ENCODE results near the gene PRIM1. TPM values are rescaled to one million over a fixed set of nuclear protein-coding genes. Genes with fewer than 3 reads are reported as not detected.

PRIM1 gene
- total RNA-seq, 2 donors from 2014 or later, result 2.2 to 2.6 TPM

DNA sequence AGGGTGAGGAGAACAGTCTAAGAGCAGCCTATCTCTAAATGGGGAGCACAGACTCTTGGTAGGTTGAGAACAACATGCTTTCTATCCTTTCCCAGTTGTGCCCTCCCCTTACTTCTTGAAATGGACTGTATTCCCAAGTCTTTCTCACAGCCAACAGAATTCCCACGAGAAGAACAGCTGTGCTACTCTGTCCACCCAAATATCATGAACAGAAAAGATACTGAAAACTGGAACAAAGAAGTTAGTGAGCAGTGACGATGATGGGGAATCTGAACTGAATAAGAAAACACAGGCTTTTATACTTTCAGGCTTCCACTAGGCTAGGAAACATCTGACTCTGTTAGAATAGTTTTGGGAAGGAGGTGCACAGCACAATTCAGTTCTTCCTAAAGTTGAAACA lies 30.4 kb downstream of the PRIM1 start:
- Histone ChIP-seq H3K9me3 (no peaks in the 10 kb centered on the region), H3K27me3 (no peaks in the 10 kb centered on the region), H3K4me3 (peak overlapping the region in 1 of 2 donors; percentile 16), H3K36me3 (peaks cover 35% of the 10 kb centered on the region), H3K27ac (peak overlapping the region; percentile 95 to 96), H3K4me1 (peaks cover 0 to 81% of the 10 kb centered on the region in 2 donors)
- TF ChIP-seq, protein P1, sequence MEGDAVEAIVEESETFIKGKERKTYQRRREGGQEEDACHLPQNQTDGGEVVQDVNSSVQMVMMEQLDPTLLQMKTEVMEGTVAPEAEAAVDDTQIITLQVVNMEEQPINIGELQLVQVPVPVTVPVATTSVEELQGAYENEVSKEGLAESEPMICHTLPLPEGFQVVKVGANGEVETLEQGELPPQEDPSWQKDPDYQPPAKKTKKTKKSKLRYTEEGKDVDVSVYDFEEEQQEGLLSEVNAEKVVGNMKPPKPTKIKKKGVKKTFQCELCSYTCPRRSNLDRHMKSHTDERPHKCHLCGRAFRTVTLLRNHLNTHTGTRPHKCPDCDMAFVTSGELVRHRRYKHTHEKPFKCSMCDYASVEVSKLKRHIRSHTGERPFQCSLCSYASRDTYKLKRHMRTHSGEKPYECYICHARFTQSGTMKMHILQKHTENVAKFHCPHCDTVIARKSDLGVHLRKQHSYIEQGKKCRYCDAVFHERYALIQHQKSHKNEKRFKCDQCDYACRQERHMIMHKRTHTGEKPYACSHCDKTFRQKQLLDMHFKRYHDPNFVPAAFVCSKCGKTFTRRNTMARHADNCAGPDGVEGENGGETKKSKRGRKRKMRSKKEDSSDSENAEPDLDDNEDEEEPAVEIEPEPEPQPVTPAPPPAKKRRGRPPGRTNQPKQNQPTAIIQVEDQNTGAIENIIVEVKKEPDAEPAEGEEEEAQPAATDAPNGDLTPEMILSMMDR (IDR thresholded peaks at IDR 0.05), result no peak
- DNase-seq (ENCODE audit: low spot score), result no peak

GRCh38 chr12:56721216-56721615 lies 30.9 kb downstream of the PRIM1 start:
- peaks cover 0 to 86% of the 10 kb centered on the region in 2 donors for H3K4me1 ChIP-seq

GRCh38 chr12:56720731-56721151 lies 31.4 kb downstream of the PRIM1 start:
- peak overlapping the region; percentile 95 to 96 for H3K27ac ChIP-seq
- TF ChIP-seq, protein P1 (IDR thresholded peaks at IDR 0.05), result no peak
- H3K36me3 ChIP-seq, result peaks cover 35% of the 10 kb centered on the region

More at GRCh38 chr12:56721216-56721615, 30.9 kb downstream of the PRIM1 start:
- peaks cover 35% of the 10 kb centered on the region for H3K36me3 ChIP-seq
- H3K27me3 ChIP-seq, result no peaks in the 10 kb centered on the region
- TF ChIP-seq, protein P1 (IDR thresholded peaks at IDR 0.05), result no peak
- H3K9me3 ChIP-seq, result no peaks in the 10 kb centered on the region
- no peak overlapping the region for H3K4me3 ChIP-seq
- peak overlapping the region; percentile 95 to 96 for H3K27ac ChIP-seq
- peak; percentile 23 for DNase-seq (ENCODE audit: low spot score)

DNA sequence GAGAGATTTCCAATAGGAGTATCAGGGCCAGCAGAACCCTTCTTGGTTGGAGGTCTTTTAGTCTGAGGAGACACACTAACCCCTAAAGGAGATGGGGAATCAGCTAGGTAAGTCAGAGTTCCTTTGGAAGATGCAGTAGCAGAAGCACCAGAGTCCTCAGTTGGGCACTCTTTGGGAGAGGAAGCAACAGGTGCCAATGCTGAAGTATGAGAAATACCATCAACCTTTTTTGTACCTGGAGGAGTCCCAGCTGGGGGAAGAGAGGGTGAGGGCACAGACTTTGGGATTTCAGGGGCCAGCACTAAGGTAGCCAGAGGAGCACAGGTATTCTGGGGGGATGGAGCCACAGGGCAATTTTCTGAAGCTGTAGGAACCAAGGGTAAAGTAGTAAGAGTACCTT lies 33.1 kb downstream of the PRIM1 start:
- DNase-seq (ENCODE audit: low spot score), result no peak
- H3K36me3 ChIP-seq, result peaks cover 41% of the 10 kb centered on the region
- TF ChIP-seq, protein P1 (IDR thresholded peaks at IDR 0.05), result no peak
- no peak overlapping the region for H3K27ac ChIP-seq
- no peak overlapping the region for H3K4me3 ChIP-seq
- H3K27me3 ChIP-seq, result no peaks in the 10 kb centered on the region
- no peaks in the 10 kb centered on the region for H3K9me3 ChIP-seq
- H3K4me1 ChIP-seq, result peaks cover 0 to 84% of the 10 kb centered on the region in 2 donors

More at GRCh38 chr12:56720731-56721151, 31.4 kb downstream of the PRIM1 start:
- Histone ChIP-seq H3K4me1 (peaks cover 0 to 87% of the 10 kb centered on the region in 2 donors), H3K9me3 (no peaks in the 10 kb centered on the region), H3K4me3 (no peak overlapping the region), H3K27me3 (no peaks in the 10 kb centered on the region)
- DNase-seq (ENCODE audit: low spot score), result no peak

- H3K36me3 ChIP-seq, result peaks cover 45% of the 10 kb centered on the region
- no peaks in the 10 kb centered on the region for H3K9me3 ChIP-seq
- H3K27ac ChIP-seq, result no peak overlapping the region
- TF ChIP-seq, protein P1 (IDR thresholded peaks at IDR 0.05), result no peak
- peaks cover 0 to 80% of the 10 kb centered on the region in 2 donors for H3K4me1 ChIP-seq
- no peak overlapping the region for H3K4me3 ChIP-seq
- no peak for DNase-seq (ENCODE audit: low spot score)
- H3K27me3 ChIP-seq, result no peaks in the 10 kb centered on the region
Measured at GRCh38 chr12:56718636-56719035, 33.5 kb downstream of the PRIM1 start.

DNA sequence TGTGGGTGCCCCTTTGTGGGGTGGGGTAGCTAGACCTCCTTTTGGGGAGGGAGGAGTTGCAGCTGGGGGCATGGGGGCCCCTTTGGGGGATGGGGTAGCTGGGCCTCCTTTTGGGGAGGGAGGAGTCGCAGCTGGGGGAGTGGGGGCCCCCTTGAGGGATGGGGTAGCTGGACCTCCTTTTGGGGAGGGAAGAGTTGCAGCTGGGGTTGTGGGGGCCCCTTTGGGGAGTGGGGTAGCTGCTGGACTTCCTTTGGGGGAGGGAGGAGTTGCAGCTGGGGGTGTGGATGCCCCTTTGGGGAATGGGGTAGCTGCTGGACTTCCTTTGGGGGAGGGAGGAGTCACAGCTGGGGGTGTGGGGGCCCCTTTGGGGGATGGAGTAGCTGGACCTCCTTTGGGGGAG lies 34.0 kb downstream of the PRIM1 start:
- Histone ChIP-seq H3K27ac (no peak overlapping the region), H3K36me3 (peaks cover 45% of the 10 kb centered on the region), H3K4me3 (no peak overlapping the region), H3K27me3 (no peaks in the 10 kb centered on the region), H3K4me1 (peaks cover 0 to 75% of the 10 kb centered on the region in 2 donors), H3K9me3 (no peaks in the 10 kb centered on the region)
- TF ChIP-seq, protein P1 (IDR thresholded peaks at IDR 0.05), result no peak
- DNase-seq (ENCODE audit: low spot score), result no peak

Data from right atrium auricular region (tissue), 2 donors.